Osteoblast (primary cell): ENCODE data around the gene SRD5A2. TPM values are rescaled to one million over a fixed set of nuclear protein-coding genes. Genes with fewer than 3 reads are reported as not detected.
A peak's percentile ranks its signal among the peaks of the same experiment; 100 is the strongest.

ENCODE experiments used
- DNase-seq: peaks from one replicate; pipeline ENCODE4 v3.0.0; 2011; ENCODE audit warnings: low spot score, mixed read lengths; ENCODE audit not compliant: insufficient read length; ENCODE audit errors: missing footprints
- H2AFZ ChIP-seq: 2 replicates; pipeline ENCODE4 v1.6.0; 2011; ENCODE audit warnings: mild to moderate bottlenecking, low read length
- H3K27ac ChIP-seq: 2 replicates; pipeline ENCODE4 v1.5.1; 2011; ENCODE audit warnings: mild to moderate bottlenecking, low read depth, low read length, moderate library complexity
- H3K27me3 ChIP-seq: 2 replicates; pipeline ENCODE4 v1.6.0; 2012; ENCODE audit warnings: mild to moderate bottlenecking, control low read depth, inconsistent platforms, low read length, moderate library complexity; ENCODE audit not compliant: insufficient read depth
- H3K36me3 ChIP-seq: 2 replicates; pipeline ENCODE4 v1.5.1; 2011; ENCODE audit warnings: mild to moderate bottlenecking, low read length, control low read depth, moderate library complexity; ENCODE audit not compliant: insufficient read depth
- H3K4me1 ChIP-seq: 2 replicates; pipeline ENCODE4 v1.5.1; 2011; ENCODE audit warnings: mild to moderate bottlenecking, low read length, control low read depth, moderate library complexity; ENCODE audit not compliant: insufficient read depth
- H3K4me2 ChIP-seq: 2 replicates; pipeline ENCODE4 v1.6.0; 2011; ENCODE audit warnings: mild to moderate bottlenecking, low read length; ENCODE audit not compliant: insufficient read depth
- H3K4me3 ChIP-seq: fragments of 200-600 bp; sonication (generic); 3 replicates; pipeline ENCODE4 v1.5.1; 2012; ENCODE audit warnings: mild to moderate bottlenecking, low read length, inconsistent platforms; ENCODE audit not compliant: insufficient read depth
- H3K79me2 ChIP-seq: 2 replicates; pipeline ENCODE4 v1.6.0; 2012; ENCODE audit warnings: mild to moderate bottlenecking, low read length, control low read depth, inconsistent platforms; ENCODE audit not compliant: insufficient read depth
- H3K9me3 ChIP-seq: 2 replicates; pipeline ENCODE4 v1.5.1; 2011; ENCODE audit warnings: low read depth, low read length, control low read depth
- H4K20me1 ChIP-seq: 2 replicates; pipeline ENCODE4 v1.6.0; 2012; ENCODE audit warnings: mild to moderate bottlenecking, low read length, control low read depth; ENCODE audit not compliant: insufficient read depth
- CTCF ChIP-seq: IDR thresholded peaks from 2 replicates; pipeline ENCODE4 v1.5.1; 2011; ENCODE audit warnings: mild to moderate bottlenecking, low read depth, low read length, moderate library complexity; ENCODE audit errors: extremely low read depth
- total RNA-seq: library from RNA; depleted of rRNA; stranded (reverse); fragments of >200 nt; gene quantifications from 2 replicates; pipeline ENCODE4 v1.2.3, GENCODE V29; 2012

SRD5A2 gene
- total RNA-seq, 1 donor = not detected

- no peak overlapping the region for H3K4me2 ChIP-seq
- no peak overlapping the region for H3K4me3 ChIP-seq
- H2AFZ ChIP-seq = no peak overlapping the region
- H3K9me3 ChIP-seq = no peaks in the 10 kb centered on the region
- H3K36me3 ChIP-seq = no peaks in the 10 kb centered on the region
- no peak for DNase-seq
- no peaks in the 10 kb centered on the region for H3K79me2 ChIP-seq
- no peaks in the 10 kb centered on the region for H3K4me1 ChIP-seq
- H3K27ac ChIP-seq = no peak overlapping the region
- no peaks in the 10 kb centered on the region for H4K20me1 ChIP-seq
- H3K27me3 ChIP-seq = no peaks in the 10 kb centered on the region
- no peak for TF ChIP-seq CTCF
Measured at GRCh38 chr2:31483246-31483645, 97.5 kb downstream of the SRD5A2 start.

GRCh38 chr2:31476511-31477180, 104.1 kb downstream of the SRD5A2 start:
- Histone ChIP-seq H4K20me1 (no peaks in the 10 kb centered on the region), H3K4me2 (peak overlapping the region; percentile 47), H2AFZ (no peak overlapping the region), H3K79me2 (no peaks in the 10 kb centered on the region), H3K9me3 (no peaks in the 10 kb centered on the region), H3K27ac (peak overlapping the region; percentile 10), H3K27me3 (no peaks in the 10 kb centered on the region), H3K4me1 (peaks cover 21% of the 10 kb centered on the region), H3K4me3 (no peak overlapping the region), H3K36me3 (no peaks in the 10 kb centered on the region)
- no peak for TF ChIP-seq CTCF
- no peak for DNase-seq

GRCh38 chr2:31475692-31476091, 105.0 kb downstream of the SRD5A2 start:
- TF ChIP-seq CTCF = no peak
- H3K4me2 ChIP-seq = peak overlapping the region; percentile 47

GRCh38 chr2:31474296-31474695, 106.4 kb downstream of the SRD5A2 start:
- Histone ChIP-seq H3K79me2 (no peaks in the 10 kb centered on the region), H3K27me3 (no peaks in the 10 kb centered on the region), H2AFZ (no peak overlapping the region), H3K27ac (no peak overlapping the region), H3K9me3 (no peaks in the 10 kb centered on the region), H3K36me3 (no peaks in the 10 kb centered on the region), H4K20me1 (no peaks in the 10 kb centered on the region), H3K4me1 (peaks cover 21% of the 10 kb centered on the region), H3K4me3 (no peak overlapping the region), H3K4me2 (no peak overlapping the region)
- TF ChIP-seq CTCF = no peak
- no peak for DNase-seq

More at GRCh38 chr2:31475692-31476091, 105.0 kb downstream of the SRD5A2 start:
- peaks cover 21% of the 10 kb centered on the region for H3K4me1 ChIP-seq
- no peaks in the 10 kb centered on the region for H4K20me1 ChIP-seq
- H3K36me3 ChIP-seq = no peaks in the 10 kb centered on the region
- no peaks in the 10 kb centered on the region for H3K79me2 ChIP-seq
- DNase-seq = peak; percentile 53
- H3K27me3 ChIP-seq = no peaks in the 10 kb centered on the region
- H3K27ac ChIP-seq = no peak overlapping the region
- H3K4me3 ChIP-seq = no peak overlapping the region
- H3K9me3 ChIP-seq = no peaks in the 10 kb centered on the region
- no peak overlapping the region for H2AFZ ChIP-seq

Other genes with a start within 250 kb of the SRD5A2 start
- under 0.01 TPM in 2 replicates for gene XDH, start 166.2 kb downstream of the SRD5A2 start, total RNA-seq